ENCODE measurements around the gene FMNL3.

Gene FMNL3

GRCh38 chr12:49674318-49674981, 32.8 kb downstream of the FMNL3 start:
- no peak for DNase-seq

- DNase-seq = peak; percentile 85
These were observed 33.5 kb downstream of the FMNL3 start for GRCh38 chr12:49673446-49674317.

- no peak for DNase-seq
These were observed 34.6 kb downstream of the FMNL3 start for GRCh38 chr12:49672301-49673217.

GRCh38 chr12:49671031-49671765, 36.0 kb downstream of the FMNL3 start:
- DNase-seq = no peak

GRCh38 chr12:49669796-49670195, 37.4 kb downstream of the FMNL3 start:
- no peak for DNase-seq

- DNase-seq = no peak
These were observed 39.7 kb downstream of the FMNL3 start for GRCh38 chr12:49667325-49668090.

GRCh38 chr12:49666176-49666575, 41.0 kb downstream of the FMNL3 start:
- no peak for DNase-seq

- no peak for DNase-seq
These were observed 41.8 kb downstream of the FMNL3 start for GRCh38 chr12:49665384-49665783.

- no peak for DNase-seq
These were observed 42.5 kb downstream of the FMNL3 start for GRCh38 chr12:49664591-49665239.

- DNase-seq = no peak
These were observed 43.0 kb downstream of the FMNL3 start for GRCh38 chr12:49664167-49664566.

- DNase-seq = peak; percentile 80
These were observed 44.0 kb downstream of the FMNL3 start for GRCh38 chr12:49662998-49663843.

GRCh38 chr12:49661746-49662145, 45.5 kb downstream of the FMNL3 start:
- no peak for DNase-seq

- DNase-seq = no peak
These were observed 46.0 kb downstream of the FMNL3 start for GRCh38 chr12:49661191-49661590.

GRCh38 chr12:49659753-49660152, 47.5 kb downstream of the FMNL3 start:
- DNase-seq = no peak

- DNase-seq = no peak
These were observed 48.9 kb downstream of the FMNL3 start for GRCh38 chr12:49658276-49658675.

- DNase-seq = no peak
These were observed 51.5 kb downstream of the FMNL3 start for GRCh38 chr12:49655595-49656236.

- no peak for DNase-seq
These were observed 52.5 kb downstream of the FMNL3 start for GRCh38 chr12:49654715-49655114.

GRCh38 chr12:49652921-49653520, 54.2 kb downstream of the FMNL3 start:
- no peak for DNase-seq

- peak; percentile 38 for DNase-seq
These were observed 55.4 kb downstream of the FMNL3 start for GRCh38 chr12:49651855-49652254.

Measured in NCI-H2029 (cell line).